ENCODE data around the gene NPAS1. TPM values are rescaled to one million over a fixed set of nuclear protein-coding genes. Genes with fewer than 3 reads are reported as not detected.

Gene NPAS1
- total RNA-seq, 4 donors from 2014 or later, result not detected

DNA sequence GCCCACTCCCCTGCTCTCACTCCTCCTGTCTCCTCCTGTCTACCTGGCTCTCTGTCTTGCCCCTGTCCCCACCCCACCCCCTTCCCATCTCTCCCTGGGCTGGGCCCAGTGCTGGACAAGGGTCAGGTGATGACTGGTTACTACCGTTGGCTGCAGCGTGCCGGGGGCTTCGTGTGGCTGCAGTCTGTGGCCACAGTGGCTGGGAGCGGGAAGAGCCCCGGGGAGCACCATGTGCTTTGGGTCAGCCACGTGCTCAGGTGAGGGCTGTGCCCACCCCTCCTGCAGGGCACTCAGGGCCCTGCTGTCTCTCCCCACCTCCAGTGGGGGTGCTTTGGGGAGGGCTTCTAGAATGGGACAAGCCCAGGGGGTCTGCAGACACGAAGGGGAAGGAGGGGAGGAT lies 21.2 kb downstream of the NPAS1 start:
- H3K4me1 ChIP-seq, result peaks cover 0 to 8% (median 0%) of the 10 kb centered on the region in 4 donors
- H3K4me3 ChIP-seq, result no peak overlapping the region
- no peaks in the 10 kb centered on the region for H3K36me3 ChIP-seq
- DNase-seq, result no peak
- no peak for TF ChIP-seq POLR2A (IDR thresholded peaks at IDR 0.05)
- TF ChIP-seq, protein P1, sequence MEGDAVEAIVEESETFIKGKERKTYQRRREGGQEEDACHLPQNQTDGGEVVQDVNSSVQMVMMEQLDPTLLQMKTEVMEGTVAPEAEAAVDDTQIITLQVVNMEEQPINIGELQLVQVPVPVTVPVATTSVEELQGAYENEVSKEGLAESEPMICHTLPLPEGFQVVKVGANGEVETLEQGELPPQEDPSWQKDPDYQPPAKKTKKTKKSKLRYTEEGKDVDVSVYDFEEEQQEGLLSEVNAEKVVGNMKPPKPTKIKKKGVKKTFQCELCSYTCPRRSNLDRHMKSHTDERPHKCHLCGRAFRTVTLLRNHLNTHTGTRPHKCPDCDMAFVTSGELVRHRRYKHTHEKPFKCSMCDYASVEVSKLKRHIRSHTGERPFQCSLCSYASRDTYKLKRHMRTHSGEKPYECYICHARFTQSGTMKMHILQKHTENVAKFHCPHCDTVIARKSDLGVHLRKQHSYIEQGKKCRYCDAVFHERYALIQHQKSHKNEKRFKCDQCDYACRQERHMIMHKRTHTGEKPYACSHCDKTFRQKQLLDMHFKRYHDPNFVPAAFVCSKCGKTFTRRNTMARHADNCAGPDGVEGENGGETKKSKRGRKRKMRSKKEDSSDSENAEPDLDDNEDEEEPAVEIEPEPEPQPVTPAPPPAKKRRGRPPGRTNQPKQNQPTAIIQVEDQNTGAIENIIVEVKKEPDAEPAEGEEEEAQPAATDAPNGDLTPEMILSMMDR (IDR thresholded peaks at IDR 0.05), result no peak
- H3K27ac ChIP-seq, result no peak overlapping the region
- no peaks in the 10 kb centered on the region for H3K27me3 ChIP-seq
- no peaks in the 10 kb centered on the region for H3K9me3 ChIP-seq

DNA sequence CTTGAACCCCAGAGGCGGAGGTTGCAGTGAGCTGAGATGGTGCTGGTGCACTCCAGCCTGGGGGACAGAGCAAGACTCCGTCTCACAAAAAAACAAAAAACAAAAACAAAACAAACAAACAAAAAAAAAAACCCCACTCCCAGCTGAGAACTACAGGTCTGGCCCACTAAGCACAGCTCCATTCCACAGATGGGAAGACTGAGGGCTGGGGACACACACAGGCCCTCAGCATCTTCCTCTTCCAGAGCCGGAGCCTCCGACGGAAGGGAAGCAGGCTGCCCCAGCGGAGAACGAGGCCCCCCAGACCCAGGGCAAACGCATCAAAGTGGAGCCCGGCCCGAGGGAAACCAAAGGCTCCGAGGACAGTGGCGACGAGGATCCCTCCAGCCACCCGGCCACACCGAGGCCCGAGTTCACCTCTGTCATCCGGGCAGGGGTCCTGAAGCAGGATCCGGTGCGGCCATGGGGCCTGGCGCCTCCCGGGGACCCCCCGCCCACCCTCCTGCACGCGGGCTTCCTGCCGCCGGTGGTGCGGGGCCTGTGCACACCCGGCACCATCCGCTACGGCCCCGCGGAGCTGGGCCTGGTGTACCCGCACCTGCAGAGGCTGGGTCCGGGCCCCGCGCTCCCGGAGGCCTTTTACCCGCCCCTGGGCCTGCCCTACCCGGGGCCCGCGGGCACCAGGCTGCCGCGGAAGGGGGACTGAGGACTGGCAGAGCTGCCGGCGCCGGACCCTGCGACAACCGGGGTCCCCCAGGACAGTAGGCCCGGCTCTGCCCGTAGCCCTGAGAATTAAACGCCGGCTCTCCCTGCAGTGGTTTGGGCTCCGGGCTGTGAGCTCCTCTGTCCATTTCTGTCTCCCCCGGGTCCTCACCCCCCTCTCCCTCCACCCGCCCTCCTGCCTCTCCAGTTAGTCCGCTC lies 25.6 kb downstream of the NPAS1 start:
- Histone ChIP-seq H3K27ac (no peak overlapping the region), H3K4me3 (no peak overlapping the region), H3K27me3 (no peaks in the 10 kb centered on the region), H3K4me1 (peaks cover 0 to 6% (median 3%) of the 10 kb centered on the region in 4 donors), H3K9me3 (no peaks in the 10 kb centered on the region), H3K36me3 (no peaks in the 10 kb centered on the region)
- no peak for DNase-seq
- TF ChIP-seq, protein P1 (IDR thresholded peaks at IDR 0.05), result no peak
- no peak for TF ChIP-seq POLR2A (IDR thresholded peaks at IDR 0.05)

DNA sequence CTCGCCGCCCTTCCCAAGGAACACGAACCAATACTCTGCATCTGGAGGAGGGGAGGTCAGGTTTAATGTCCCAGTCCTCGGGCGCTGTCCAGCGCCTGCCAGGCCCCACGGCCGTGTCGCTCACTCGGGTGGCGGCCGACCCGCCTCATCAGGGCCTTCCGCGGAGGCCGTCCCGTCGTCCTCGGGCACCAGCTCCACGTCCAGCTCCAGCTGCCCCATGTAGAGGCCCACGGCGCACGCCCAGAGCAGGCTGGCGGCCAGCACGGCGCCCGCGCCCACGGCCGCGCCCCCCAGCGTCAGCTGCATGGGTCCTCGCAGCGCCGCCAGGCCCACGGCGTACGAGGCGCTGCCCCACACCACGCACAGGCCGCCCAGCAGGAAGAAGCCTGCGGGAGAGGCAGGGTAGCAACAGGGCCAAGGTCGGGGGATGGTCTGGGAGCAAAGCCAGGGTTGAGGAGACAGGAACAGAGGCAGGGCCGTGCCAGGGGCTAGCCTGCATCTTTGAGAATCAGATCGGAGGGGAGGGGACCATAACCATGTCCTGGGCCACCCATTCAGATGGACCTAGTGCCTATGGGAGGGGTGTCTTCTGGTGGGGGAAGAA lies 26.3 kb downstream of the NPAS1 start:
- H3K9me3 ChIP-seq, result no peaks in the 10 kb centered on the region
- H3K4me1 ChIP-seq, result peaks cover 0 to 6% (median 3%) of the 10 kb centered on the region in 4 donors
- no peak overlapping the region for H3K4me3 ChIP-seq
- H3K27ac ChIP-seq, result no peak overlapping the region
- DNase-seq, result no peak
- H3K27me3 ChIP-seq, result no peaks in the 10 kb centered on the region
- no peaks in the 10 kb centered on the region for H3K36me3 ChIP-seq
- no peak for TF ChIP-seq POLR2A (IDR thresholded peaks at IDR 0.05)
- TF ChIP-seq, protein P1 (IDR thresholded peaks at IDR 0.05), result no peak

DNA sequence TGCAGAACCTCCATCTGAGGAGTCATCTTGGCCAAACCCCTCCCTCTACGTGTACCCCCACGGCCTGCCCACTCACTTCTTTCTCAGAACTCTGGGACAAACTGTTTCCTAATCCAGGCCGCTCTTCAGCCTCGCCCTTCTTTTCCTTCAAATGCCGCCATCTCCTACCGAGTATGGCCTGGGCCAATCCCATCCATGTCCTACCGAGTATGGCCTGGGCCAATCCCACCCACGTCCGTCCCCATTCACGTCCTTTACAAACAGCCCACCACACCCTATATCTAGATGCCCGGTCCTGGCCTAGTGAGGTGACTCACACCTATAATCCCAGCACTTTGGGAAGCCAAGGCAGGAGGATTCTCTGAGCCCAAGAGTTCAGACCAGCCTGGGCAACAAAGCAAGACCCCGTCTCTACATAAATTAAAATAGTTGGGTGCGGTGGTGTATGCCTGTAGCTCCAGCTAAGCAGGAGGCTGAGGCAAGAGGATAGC lies 27.7 kb downstream of the NPAS1 start:
- H3K36me3 ChIP-seq, result no peaks in the 10 kb centered on the region
- DNase-seq, result peak in 1 of 3 donors; percentile 43
- H3K27me3 ChIP-seq, result no peaks in the 10 kb centered on the region
- peak overlapping the region in 2 of 4 donors; percentile 77 to 94 for H3K27ac ChIP-seq
- H3K4me3 ChIP-seq, result peak overlapping the region; percentile 66 to 97 (median 93)
- H3K9me3 ChIP-seq, result no peaks in the 10 kb centered on the region
- H3K4me1 ChIP-seq, result peaks cover 0 to 6% (median 3%) of the 10 kb centered on the region in 4 donors
- TF ChIP-seq POLR2A (IDR thresholded peaks at IDR 0.05), result no peak
- TF ChIP-seq, protein P1 (IDR thresholded peaks at IDR 0.05), result no peak

DNA sequence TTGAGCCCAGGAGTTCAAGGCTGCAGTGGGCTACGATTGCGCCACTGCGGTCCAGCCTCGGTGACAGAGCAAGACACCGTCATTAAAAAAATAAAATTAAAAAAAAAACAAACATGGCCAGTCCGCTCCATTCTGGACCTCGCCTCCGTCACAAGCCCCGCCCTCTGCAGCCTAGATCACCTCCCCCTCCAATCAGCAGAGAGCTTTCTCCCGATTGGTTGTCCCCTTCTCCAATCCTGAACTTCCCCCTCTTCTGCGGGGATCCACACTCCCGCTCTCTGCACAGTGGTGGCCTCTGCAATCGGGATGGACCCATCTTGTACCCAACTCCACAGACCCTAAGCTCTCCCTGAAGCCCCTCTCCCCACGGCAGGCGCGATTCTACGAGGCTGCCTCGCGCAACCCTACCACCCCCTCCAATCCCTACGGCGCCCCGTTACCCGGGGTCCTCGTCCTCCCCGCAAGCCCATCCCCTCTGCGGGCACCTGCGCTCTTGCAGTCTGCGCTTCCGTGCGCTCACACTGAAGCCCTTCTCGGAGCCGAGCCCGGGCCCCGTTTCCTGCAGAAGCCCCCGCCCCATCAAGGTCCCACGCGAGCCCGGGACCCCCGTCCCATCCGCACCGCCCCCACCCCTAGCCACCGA lies 28.2 kb downstream of the NPAS1 start:
- Histone ChIP-seq H3K4me1 (peaks cover 0 to 6% (median 3%) of the 10 kb centered on the region in 4 donors), H3K36me3 (no peaks in the 10 kb centered on the region), H3K27me3 (no peaks in the 10 kb centered on the region), H3K27ac (peak overlapping the region; percentile 48 to 94 (median 74)), H3K4me3 (peak overlapping the region; percentile 66 to 97 (median 93)), H3K9me3 (no peaks in the 10 kb centered on the region)
- TF ChIP-seq, protein P1 (IDR thresholded peaks at IDR 0.05), result no peak
- TF ChIP-seq POLR2A (IDR thresholded peaks at IDR 0.05), result peak; percentile 3 to 6
- DNase-seq, result peak; percentile 75 to 87 (median 85)

Measured in Peyer's patch (tissue), 4 donors.